Renal pelvis (tissue), 4 donors: Measurements from ENCODE around the gene TMIGD3. TPM values are rescaled to one million over a fixed set of nuclear protein-coding genes. Genes with fewer than 3 reads are reported as not detected.

Experiments used
- DNase-seq: peaks from one replicate; pipeline ENCODE4 v3.0.0-alpha.2; 2013
- polyA plus RNA-seq, 3 donors: library from polyadenylated mRNA; unstranded; fragments of 120-200 nt; gene quantifications; one replicate each; pipeline ENCODE4 v1.2.1, GENCODE V29; 2013; ENCODE audit not compliant: insufficient read length in 3 of 3

Gene TMIGD3
- polyA plus RNA-seq, 3 donors: 0.63 to 0.77 (median 0.64) TPM

GRCh38 chr1:111509997-111510375 is 6.6 kb upstream of the TMIGD3 start:
- peak; percentile 17 for DNase-seq

GRCh38 chr1:111507411-111508201 is 4.2 kb upstream of the TMIGD3 start:
- DNase-seq: no peak

- no peak for DNase-seq
Observed at GRCh38 chr1:111506561-111506960, 3.1 kb upstream of the TMIGD3 start.

GRCh38 chr1:111505641-111506119 is 2.2 kb upstream of the TMIGD3 start:
- no peak for DNase-seq

GRCh38 chr1:111504097-111504496 is 664 bp upstream of the TMIGD3 start:
- DNase-seq: no peak

- DNase-seq: no peak
Observed at GRCh38 chr1:111501645-111502044, 1.8 kb downstream of the TMIGD3 start.

GRCh38 chr1:111499026-111499785 is 4.2 kb downstream of the TMIGD3 start:
- no peak for DNase-seq

GRCh38 chr1:111497592-111497991 is 5.8 kb downstream of the TMIGD3 start:
- DNase-seq: no peak

- DNase-seq: no peak
Observed at GRCh38 chr1:111496398-111496797, 7.0 kb downstream of the TMIGD3 start.

- DNase-seq: no peak
Observed at GRCh38 chr1:111491070-111491469, 12.4 kb downstream of the TMIGD3 start.

- no peak for DNase-seq
Observed at GRCh38 chr1:111490220-111490619, 13.2 kb downstream of the TMIGD3 start.

- DNase-seq: no peak
Observed at GRCh38 chr1:111489604-111490003, 13.8 kb downstream of the TMIGD3 start.

GRCh38 chr1:111488669-111489068 is 14.8 kb downstream of the TMIGD3 start:
- no peak for DNase-seq

GRCh38 chr1:111487133-111487532 is 16.3 kb downstream of the TMIGD3 start:
- DNase-seq: no peak

GRCh38 chr1:111486431-111486830 is 17.0 kb downstream of the TMIGD3 start:
- no peak for DNase-seq

- DNase-seq: no peak
Observed at GRCh38 chr1:111484391-111485026, 18.9 kb downstream of the TMIGD3 start.

GRCh38 chr1:111483876-111484275 is 19.6 kb downstream of the TMIGD3 start:
- no peak for DNase-seq

- DNase-seq: no peak
Observed at GRCh38 chr1:111483166-111483565, 20.3 kb downstream of the TMIGD3 start.

- peak; percentile 70 for DNase-seq
Observed at GRCh38 chr1:111481387-111482221, 21.8 kb downstream of the TMIGD3 start.

- no peak for DNase-seq
Observed at GRCh38 chr1:111480674-111481073, 22.8 kb downstream of the TMIGD3 start.

GRCh38 chr1:111476761-111477309 is 26.6 kb downstream of the TMIGD3 start:
- DNase-seq: no peak
